Upper lobe of left lung (tissue), 6 donors: ENCODE results near the gene PRKG1. TPM values are rescaled to one million over a fixed set of nuclear protein-coding genes. Genes with fewer than 3 reads are reported as not detected.

Experiments used
- ATAC-seq, 2 donors: fragments of 200-7000 bp; cut with Tn5 transposase; one replicate each; pipeline ENCODE4 v1.9.1; 2022; ENCODE audit warnings: mild to moderate bottlenecking in 2 of 2, moderate library complexity in 2 of 2; ENCODE audit not compliant: low FRiP score in 2 of 2
- DNase-seq, 2 donors: peaks; one replicate each; pipeline ENCODE4 v3.0.0-alpha.2; 2019 to 2020
- H3K27ac ChIP-seq, 4 donors: fragments of 200-600 bp; sonication (generic); one replicate each; pipeline ENCODE4 v1.5.1; 2016 to 2019
- H3K27me3 ChIP-seq, 4 donors: fragments of 200-600 bp; sonication (generic); one replicate each; pipeline ENCODE4 v1.5.1; 2017 to 2019
- H3K36me3 ChIP-seq, 4 donors: fragments of 200-600 bp; sonication (generic); one replicate each; pipeline ENCODE4 v1.5.1; 2016 to 2019
- H3K4me1 ChIP-seq, 4 donors: fragments of 200-600 bp; sonication (generic); one replicate each; pipeline ENCODE4 v1.5.1; 2018 to 2019
- H3K4me3 ChIP-seq, 4 donors: fragments of 200-600 bp; sonication (generic); one replicate each; pipeline ENCODE4 v1.5.1; 2017 to 2019; ENCODE audit warnings: mild to moderate bottlenecking in 2 of 4, moderate library complexity in 1 of 4
- H3K9me3 ChIP-seq, 4 donors: fragments of 200-600 bp; sonication (generic); one replicate each; pipeline ENCODE4 v1.5.1; 2018 to 2019
- EP300 ChIP-seq, 4 donors: sonication (generic); formaldehyde crosslinking; IDR thresholded peaks; one replicate each; pipeline ENCODE4 v1.5.1; 2017; ENCODE audit warnings: antibody characterized with exemption in 4 of 4, control low read depth in 2 of 4
- POLR2A ChIP-seq, 4 donors: fragments of 450-650 bp; IDR thresholded peaks; one replicate each; pipeline ENCODE4 v1.5.1; 2016 to 2017; ENCODE audit warnings: antibody characterized with exemption in 4 of 4, mild to moderate bottlenecking in 2 of 4
- POLR2AphosphoS5 ChIP-seq, 2 donors: sonication (generic); formaldehyde crosslinking; IDR thresholded peaks; one replicate each; pipeline ENCODE4 v1.5.1; 2017; ENCODE audit warnings: antibody characterized with exemption in 2 of 2
- WGBS, 2 donors: methylation state at CpG; one replicate each; pipeline ENCODE4 v1.1.5; 2017 to 2018; 5-methylcytosine and 5-hydroxymethylcytosine counted together
- total RNA-seq, 6 donors: library from RNA; depleted of rRNA in 4 of 6; stranded (reverse); fragments of >200 nt in 4 of 6; gene quantifications; one replicate each; pipeline versions ENCODE4 v1.1.0 to v1.2.1, GENCODE V29; 2016 to 2021
- TF ChIP-seq, protein P1 (sequence below), 6 experiments: fragments of 450-650 bp in 4 of 6; fragments of 200-600 bp in 2 of 6; sonication (generic) in 2 of 6; IDR thresholded peaks; one replicate each; pipeline ENCODE4 v1.5.1; 2016 to 2019; ENCODE audit warnings: antibody characterized with exemption in 6 of 6
- donor health status: DM: no; HTN: no; CAD: no; lungs with moderate emphysema.
- donor health status: DM: no; HTN: yes; CAD: no; lungs with severe emphysema.

The PRKG1 gene
- total RNA-seq, 6 donors from 2014 or later: 12.9 to 43.0 (median 25.0) TPM

DNA sequence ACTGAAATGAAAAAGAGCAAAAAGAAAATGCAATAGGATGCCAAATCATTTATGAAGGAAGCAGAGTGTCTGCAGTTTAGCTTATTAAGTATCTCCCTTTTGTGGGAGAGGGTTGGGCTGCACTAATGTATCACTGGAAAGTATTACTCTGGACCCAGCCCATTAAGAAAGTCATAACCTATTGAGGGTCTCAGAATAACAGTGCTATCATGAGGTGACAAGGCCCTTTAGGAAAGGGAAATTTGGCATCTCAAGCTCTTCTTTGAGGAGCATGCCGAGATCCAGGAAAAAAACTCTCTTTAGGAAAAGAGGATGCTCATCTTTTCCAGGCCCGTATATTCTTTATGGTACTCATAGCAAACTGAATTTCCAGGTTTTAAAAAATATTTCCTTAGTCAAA is 114.6 kb downstream of the PRKG1 start:
- Histone ChIP-seq H3K9me3 (no peaks in the 10 kb centered on the region), H3K27me3 (no peaks in the 10 kb centered on the region), H3K4me1 (peaks cover 0 to 4% (median 0%) of the 10 kb centered on the region in 4 donors), H3K27ac (no peak overlapping the region), H3K4me3 (no peak overlapping the region), H3K36me3 (no peaks in the 10 kb centered on the region)
- WGBS, 2 donors: 85 to 86% methylated on average over 2 of the region's 2 CpGs
- no peak for DNase-seq
- ATAC-seq: no peak
- no peak for TF ChIP-seq POLR2AphosphoS5 (IDR thresholded peaks at IDR 0.05)
- TF ChIP-seq EP300 (IDR thresholded peaks at IDR 0.05): no peak
- TF ChIP-seq, protein P1, sequence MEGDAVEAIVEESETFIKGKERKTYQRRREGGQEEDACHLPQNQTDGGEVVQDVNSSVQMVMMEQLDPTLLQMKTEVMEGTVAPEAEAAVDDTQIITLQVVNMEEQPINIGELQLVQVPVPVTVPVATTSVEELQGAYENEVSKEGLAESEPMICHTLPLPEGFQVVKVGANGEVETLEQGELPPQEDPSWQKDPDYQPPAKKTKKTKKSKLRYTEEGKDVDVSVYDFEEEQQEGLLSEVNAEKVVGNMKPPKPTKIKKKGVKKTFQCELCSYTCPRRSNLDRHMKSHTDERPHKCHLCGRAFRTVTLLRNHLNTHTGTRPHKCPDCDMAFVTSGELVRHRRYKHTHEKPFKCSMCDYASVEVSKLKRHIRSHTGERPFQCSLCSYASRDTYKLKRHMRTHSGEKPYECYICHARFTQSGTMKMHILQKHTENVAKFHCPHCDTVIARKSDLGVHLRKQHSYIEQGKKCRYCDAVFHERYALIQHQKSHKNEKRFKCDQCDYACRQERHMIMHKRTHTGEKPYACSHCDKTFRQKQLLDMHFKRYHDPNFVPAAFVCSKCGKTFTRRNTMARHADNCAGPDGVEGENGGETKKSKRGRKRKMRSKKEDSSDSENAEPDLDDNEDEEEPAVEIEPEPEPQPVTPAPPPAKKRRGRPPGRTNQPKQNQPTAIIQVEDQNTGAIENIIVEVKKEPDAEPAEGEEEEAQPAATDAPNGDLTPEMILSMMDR (IDR thresholded peaks at IDR 0.05): no peak

DNA sequence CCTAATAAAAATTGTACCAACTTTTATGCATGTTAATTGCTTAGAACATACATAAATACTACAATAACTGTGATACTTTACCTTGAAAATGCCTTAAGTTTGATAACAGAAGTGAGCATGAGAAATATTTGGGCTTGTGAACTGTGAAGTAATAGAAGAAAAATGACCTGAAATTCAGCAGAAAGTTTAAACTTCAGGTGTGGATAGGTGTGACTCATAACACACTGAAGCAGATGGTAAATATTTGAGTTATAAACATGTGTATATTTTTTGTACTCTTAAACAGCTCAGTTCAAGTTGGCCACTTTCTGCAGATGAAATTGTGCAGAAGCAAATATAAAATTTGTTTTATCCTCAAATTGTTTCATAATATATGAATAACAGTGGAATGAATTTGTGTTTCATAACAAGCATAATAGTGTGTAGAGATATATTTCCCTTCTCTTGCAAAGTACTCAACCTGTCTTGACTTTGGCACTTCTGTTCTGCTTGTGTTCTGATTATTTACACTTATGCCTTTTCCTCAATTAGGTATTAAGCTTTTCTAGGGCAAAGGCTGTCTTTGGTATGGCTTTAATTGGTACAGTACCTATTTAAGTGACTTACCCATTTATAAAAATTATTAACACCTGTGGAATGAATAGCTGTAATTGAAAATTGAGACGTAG is 122.4 kb downstream of the PRKG1 start:
- no peaks in the 10 kb centered on the region for H3K36me3 ChIP-seq
- H3K4me1 ChIP-seq: no peaks in the 10 kb centered on the region
- DNase-seq (no peak), ATAC-seq (no peak)
- H3K4me3 ChIP-seq: no peak overlapping the region
- no peaks in the 10 kb centered on the region for H3K9me3 ChIP-seq
- H3K27ac ChIP-seq: no peak overlapping the region
- no peaks in the 10 kb centered on the region for H3K27me3 ChIP-seq
- 71 to 74% methylated on average over 1 of the region's 1 CpG for whole genome bisulfite sequencing, 2 donors
- TF ChIP-seq EP300 (IDR thresholded peaks at IDR 0.05) (no peak), POLR2AphosphoS5 (IDR thresholded peaks at IDR 0.05) (no peak), POLR2A (IDR thresholded peaks at IDR 0.05) (no peak)
- TF ChIP-seq, protein P1 (IDR thresholded peaks at IDR 0.05): no peak

DNA sequence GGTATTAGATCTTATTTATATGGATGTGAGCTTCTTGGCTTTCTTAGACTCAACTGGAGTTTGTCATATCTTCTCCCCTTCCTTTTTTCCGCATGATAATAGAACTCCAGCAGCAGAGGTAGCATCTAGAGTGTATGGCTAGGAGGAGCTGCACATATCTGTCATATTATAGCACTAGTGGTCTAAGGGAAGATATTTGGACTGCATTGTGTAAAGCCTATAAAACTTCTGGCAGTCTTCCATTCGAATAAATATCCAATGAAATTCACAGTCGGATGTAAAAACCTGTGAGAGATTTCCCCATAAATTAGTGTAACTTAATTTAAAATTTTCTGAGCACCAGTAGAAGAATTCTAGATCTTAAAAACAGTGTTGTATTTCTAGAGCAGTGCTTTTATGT is 123.9 kb downstream of the PRKG1 start:
- TF ChIP-seq POLR2AphosphoS5 (IDR thresholded peaks at IDR 0.05): no peak
- ATAC-seq (no peak), DNase-seq (no peak)
- no peak overlapping the region for H3K4me3 ChIP-seq
- H3K36me3 ChIP-seq: no peaks in the 10 kb centered on the region
- H3K9me3 ChIP-seq: no peaks in the 10 kb centered on the region
- 79 to 85% methylated on average over 3 of the region's 3 CpGs for whole genome bisulfite sequencing, 2 donors
- H3K4me1 ChIP-seq: no peaks in the 10 kb centered on the region
- H3K27me3 ChIP-seq: no peaks in the 10 kb centered on the region
- H3K27ac ChIP-seq: no peak overlapping the region

DNA sequence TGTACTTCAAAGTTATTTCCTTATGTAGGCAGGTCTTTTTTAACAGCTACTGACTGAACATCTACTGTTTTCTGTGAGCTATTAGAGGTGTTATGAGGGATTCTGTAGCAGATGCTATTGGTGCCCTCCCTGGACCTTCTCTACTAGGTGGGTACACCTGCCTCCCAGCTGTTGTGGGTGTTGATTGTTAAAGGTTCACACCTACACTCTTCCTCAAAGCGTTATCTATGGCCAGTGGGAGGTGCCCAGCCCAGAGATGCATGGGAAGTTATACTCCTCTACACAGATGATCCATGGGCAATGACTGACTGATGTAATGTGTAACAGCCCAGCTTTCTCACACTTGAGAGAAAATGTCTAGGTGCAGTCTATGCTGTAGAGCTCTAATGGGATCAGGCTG is 127.7 kb downstream of the PRKG1 start:
- H3K4me3 ChIP-seq: no peak overlapping the region
- ATAC-seq: no peak
- DNase-seq: no peak
- TF ChIP-seq POLR2AphosphoS5 (IDR thresholded peaks at IDR 0.05) (no peak), EP300 (IDR thresholded peaks at IDR 0.05) (no peak), POLR2A (IDR thresholded peaks at IDR 0.05) (no peak)
- TF ChIP-seq, protein P1 (IDR thresholded peaks at IDR 0.05): no peak
- no peaks in the 10 kb centered on the region for H3K9me3 ChIP-seq
- no peaks in the 10 kb centered on the region for H3K27me3 ChIP-seq
- no peaks in the 10 kb centered on the region for H3K36me3 ChIP-seq
- 82 to 91% methylated on average over 1 of the region's 1 CpG for WGBS, 2 donors
- no peak overlapping the region for H3K27ac ChIP-seq
- peaks cover 0 to 4% (median 0%) of the 10 kb centered on the region in 4 donors for H3K4me1 ChIP-seq

DNA sequence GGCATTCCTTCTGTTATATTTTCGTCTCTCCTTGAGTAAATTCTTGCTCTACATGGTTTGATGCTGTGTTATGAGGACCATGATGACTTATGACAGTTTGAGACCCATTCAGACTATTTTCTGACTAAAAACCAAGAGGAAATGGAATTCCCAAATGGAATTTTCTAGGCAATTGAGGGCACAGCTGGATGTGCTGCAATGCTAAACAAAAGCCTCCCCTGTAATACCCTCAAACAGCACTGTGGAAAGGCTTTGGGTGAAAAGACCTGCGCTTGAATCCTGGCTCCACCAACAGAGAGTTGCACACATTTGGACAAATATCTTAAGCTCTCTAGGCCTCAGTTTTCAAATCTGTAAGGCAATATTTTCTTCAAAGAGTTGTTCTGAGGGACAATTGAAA is 129.1 kb downstream of the PRKG1 start:
- no peaks in the 10 kb centered on the region for H3K36me3 ChIP-seq
- no peak overlapping the region for H3K27ac ChIP-seq
- ATAC-seq (no peak), DNase-seq (no peak)
- H3K27me3 ChIP-seq: no peaks in the 10 kb centered on the region
- WGBS, 2 donors: 90 to 91% methylated on average over 2 of the region's 2 CpGs
- TF ChIP-seq EP300 (IDR thresholded peaks at IDR 0.05) (no peak), POLR2A (IDR thresholded peaks at IDR 0.05) (no peak), POLR2AphosphoS5 (IDR thresholded peaks at IDR 0.05) (no peak)
- TF ChIP-seq, protein P1 (IDR thresholded peaks at IDR 0.05): no peak
- H3K4me1 ChIP-seq: peaks cover 0 to 4% (median 0%) of the 10 kb centered on the region in 4 donors
- no peaks in the 10 kb centered on the region for H3K9me3 ChIP-seq
- H3K4me3 ChIP-seq: no peak overlapping the region
